T-helper 9 cell (primary cell): ENCODE data around the gene LRCH2.
"Not testable (repeated sequence)": the region's sequence is repeated elsewhere in the genome, so short reads cannot be mapped to it uniquely, and the experiment has no call there.

Experiments
- DNase-seq: peaks from one replicate; pipeline ENCODE4 v3.0.0-alpha.2; 2020
- total RNA-seq, 2 donors: gene quantifications; one replicate each; lab custom pipeline; 2026; lab: John Stamatoyannopoulos, UW

LRCH2 gene, protein sequence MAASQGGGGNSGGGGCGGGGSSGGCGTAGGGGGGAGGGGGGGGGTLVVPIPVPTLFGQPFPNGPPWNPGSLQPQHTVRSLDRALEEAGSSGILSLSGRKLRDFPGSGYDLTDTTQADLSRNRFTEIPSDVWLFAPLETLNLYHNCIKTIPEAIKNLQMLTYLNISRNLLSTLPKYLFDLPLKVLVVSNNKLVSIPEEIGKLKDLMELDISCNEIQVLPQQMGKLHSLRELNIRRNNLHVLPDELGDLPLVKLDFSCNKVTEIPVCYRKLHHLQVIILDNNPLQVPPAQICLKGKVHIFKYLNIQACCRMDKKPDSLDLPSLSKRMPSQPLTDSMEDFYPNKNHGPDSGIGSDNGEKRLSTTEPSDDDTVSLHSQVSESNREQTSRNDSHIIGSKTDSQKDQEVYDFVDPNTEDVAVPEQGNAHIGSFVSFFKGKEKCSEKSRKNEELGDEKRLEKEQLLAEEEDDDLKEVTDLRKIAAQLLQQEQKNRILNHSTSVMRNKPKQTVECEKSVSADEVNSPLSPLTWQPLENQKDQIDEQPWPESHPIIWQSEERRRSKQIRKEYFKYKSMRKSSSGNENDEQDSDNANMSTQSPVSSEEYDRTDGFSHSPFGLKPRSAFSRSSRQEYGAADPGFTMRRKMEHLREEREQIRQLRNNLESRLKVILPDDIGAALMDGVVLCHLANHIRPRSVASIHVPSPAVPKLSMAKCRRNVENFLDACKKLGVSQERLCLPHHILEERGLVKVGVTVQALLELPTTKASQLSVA
- 0 reads per million in 2 donors for total RNA-seq

DNA sequence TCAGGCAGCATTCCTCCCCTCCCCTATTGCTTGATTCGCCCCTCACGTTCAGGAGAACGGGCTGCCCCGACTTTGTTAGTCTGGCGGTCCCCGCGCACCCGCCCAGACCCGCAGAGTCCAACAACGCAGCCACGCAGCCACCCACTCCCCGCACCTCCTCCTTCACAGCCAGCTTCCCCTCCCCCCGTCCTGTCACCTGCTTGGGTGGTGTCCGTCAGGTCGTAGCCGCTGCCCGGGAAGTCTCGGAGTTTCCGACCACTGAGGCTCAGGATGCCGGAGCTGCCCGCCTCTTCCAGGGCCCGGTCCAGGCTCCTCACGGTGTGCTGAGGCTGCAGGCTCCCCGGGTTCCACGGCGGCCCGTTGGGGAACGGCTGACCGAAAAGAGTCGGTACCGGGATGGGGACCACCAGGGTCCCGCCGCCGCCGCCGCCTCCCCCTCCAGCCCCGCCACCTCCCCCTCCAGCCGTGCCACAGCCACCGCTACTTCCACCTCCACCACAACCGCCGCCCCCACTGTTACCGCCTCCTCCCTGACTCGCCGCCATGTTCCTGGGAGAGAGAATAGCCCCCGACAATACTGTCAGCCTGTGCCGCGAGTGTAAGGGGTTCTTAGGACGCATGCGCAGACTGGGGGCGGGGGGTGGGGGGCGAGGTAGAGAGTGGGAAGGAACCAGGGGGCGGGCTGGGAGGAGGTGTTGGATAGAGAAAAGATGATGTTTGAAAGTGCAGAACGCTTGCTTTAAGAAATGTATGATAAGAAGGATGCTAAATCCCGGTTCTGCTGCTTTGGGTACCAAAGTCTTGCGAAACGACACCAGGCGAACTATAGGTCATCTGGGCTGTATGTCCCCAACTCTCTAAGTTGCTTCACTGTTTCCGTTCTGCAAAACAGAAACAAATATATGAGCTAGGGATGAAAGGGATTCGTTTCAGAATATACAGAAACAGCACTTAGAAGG is at the start of gene LRCH2:
Gene LRCH2, minus strand, starts transcription at position 600 of the 959 bp plus-strand sequence. Its CDS starts 55 bp downstream, at position 545.
- no peak for DNase-seq

DNA sequence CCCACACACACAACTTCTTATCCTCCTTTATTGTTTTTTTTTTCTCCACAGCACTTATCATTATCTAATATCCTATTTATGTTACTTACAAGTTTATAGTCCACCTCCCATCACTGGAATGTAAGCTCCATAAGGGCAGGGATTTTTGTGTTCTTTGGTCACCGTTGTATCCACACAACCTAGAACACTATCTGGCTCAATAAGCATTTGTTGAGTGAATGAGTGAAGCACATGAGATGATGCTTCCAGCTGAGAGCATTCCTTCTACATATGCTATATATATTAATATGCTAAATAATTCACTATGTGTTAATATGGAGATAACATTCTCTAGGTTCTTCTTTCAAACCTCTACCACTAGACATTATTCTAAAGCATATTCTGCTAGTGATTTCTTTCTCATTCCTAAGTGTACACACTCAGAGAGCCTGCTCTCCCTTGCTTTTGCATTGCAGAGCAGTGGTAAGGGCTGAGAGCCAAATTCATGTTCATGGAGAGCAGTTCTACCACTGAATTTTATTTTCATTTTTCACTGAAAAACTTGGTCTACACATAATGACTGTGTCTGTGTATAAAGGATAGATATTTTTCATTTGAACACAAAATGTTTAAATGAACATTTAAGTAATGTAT is 35.3 kb upstream of the LRCH2 start:
- DNase-seq, result no peak

DNA sequence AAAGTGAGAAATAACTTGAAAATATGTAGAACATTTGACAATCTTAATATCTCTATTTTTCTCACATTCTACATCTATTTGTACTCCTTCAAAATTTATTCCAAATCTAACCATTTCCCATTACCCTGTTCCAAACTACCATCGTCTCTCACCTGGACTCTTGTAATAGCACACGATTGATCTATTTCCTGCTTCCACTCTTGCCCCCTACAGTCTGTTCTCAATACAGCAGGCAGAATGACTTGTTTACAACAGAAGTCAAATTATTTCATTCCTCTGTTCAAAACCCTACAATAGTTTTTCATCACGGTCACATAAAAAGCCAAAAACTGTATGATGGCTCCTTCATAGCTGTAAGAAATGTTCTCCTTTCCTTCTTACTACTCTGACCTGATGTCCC is 34.5 kb upstream of the LRCH2 start:
- no peak for DNase-seq

DNA sequence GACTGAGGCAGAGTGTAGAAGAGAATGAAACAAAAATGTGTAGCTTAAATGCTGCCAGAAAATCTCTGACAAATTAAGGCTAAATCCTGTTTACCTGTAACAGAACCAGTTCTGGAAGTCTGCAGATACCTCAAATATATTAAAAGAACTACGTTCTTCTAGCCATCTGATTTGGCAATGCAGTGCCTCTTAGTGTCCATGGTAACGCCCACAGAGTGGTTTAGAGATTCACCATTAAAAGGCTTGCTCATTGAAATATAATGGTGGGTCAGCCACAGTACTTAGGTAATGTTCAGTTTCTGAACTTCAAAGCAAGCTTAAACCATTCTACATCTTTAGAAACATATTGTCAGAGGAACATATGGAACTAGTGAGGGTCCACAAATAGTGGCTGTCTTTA is 32.4 kb upstream of the LRCH2 start:
- DNase-seq, result no peak

DNA sequence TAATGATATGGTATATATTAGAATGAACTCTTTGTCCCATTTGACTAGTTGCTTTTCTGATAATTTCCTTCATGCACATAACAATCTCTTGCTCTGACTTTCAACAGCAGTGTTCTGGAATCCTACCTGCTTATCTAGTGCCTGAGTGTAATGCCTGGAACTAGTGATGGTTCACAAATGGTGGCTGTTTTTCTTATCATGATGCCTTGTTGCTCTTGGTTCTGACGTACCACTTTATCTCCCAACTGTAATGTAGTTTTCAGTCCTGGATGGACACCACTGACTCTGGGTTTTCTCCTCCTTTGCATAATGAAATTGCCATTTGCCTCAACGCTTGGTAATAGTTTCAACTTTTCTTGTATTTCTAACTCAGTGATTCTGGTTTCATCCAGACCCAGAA is 30.1 kb upstream of the LRCH2 start:
- no peak for DNase-seq

- DNase-seq, result no peak
These were observed 27.3 kb upstream of the LRCH2 start for GRCh38 chrX:115261148-115261547.

DNA sequence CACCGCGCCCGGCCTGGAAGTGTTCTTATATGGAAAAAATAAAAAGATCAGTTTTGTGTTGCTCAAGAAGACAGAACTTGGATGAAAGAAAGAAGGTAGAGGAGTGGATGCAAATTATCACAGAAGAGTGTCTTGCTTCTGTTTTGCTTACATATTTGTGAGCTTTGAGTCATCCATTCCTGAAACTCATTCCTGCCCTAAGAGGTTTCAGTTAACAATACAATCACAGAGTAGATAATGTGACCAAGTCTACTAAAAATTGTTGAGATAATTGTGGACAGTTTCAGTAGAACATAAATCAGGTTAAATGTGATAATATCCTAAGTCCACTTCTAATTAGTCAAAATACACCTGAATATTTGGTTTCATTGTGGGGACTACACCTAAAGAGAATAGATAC is 26.4 kb upstream of the LRCH2 start:
- DNase-seq, result no peak

DNA sequence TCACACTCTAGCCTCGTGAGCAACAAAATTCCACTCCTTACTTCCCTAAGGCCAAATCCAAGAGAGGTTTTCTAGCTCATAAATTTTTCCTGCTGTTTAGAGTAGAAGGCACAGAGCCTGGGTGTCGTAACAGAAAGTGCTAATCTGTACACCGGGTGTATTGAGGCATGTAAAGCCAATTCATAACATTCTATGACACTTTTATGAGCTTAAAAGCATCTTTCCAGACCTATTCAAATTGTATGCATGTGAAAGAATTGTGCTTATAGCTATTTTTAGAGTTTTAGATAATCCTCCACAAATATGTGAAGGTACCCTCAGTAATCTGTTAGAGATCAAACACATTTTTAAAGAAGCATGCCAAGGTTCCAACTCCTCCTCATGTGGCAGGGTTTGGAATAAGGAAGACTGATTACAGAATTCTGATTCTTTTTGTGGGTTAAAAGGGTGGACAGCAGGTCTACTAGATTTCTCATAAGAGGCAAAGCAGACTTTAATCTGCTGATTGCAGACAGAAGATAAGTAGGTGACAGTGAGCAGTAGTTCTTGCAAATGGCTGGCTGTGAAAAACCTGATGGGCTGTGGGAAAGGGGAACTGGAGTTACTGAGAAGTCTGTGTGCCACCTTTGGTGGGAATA is 25.5 kb upstream of the LRCH2 start:
- no peak for DNase-seq

- DNase-seq, result no peak
These were observed 23.8 kb upstream of the LRCH2 start for GRCh38 chrX:115257711-115258110.

- no peak for DNase-seq
These were observed 21.1 kb upstream of the LRCH2 start for GRCh38 chrX:115255003-115255402.

DNA sequence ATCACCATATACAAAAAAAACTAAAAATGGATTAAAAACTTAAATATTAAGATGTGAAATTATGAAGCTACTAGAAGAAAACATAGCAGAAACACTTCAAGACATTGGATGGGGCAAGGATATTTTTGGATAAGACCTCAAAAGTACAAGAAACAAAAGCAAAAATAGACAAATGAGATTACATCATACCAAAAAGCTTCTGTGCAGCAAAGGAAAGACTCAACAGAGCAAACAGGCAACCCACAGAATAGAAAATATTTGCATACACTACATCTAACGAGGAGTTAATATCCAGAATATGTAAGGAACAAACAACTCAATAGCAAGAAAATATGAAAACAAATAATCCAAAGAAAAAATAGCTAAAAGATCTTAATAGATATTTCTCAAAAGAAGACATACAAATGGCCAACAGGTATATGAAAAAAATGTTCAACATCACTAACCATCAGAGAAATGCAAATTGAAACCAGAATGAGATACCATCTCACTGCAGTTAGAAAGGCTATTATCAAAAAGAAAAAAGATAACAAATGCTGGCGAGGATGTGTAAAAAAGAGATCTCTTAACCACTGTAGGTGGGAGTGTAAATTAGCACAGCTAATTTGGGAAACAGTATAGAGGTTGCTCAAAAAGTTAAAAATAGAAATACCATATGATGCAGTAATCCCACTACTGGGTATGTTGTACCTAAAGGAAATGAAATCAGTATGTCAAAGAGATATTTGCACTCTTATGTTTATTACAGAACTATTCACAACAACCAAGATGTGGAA is 17.8 kb upstream of the LRCH2 start:
- DNase-seq, result no peak

- no peak for DNase-seq
These were observed 3.2 kb upstream of the LRCH2 start for GRCh38 chrX:115237056-115237455.

DNA sequence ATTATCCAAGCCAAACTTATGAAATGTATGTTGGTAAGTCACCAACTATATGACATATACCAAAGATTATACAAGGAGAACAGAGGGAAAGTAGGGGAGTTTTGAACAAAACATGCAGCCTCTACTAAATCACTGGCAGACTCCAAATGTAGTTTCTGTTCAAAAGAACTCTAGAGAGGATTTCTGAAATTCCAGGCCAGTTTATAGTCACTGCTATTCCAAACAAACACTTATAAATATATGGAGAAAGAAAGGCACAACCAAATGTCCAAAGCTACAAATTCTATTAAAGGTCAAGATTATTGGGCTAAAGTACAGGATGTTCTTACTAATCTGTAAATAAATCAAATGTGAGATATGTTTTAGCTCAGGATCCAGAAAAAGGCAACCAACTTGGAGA is 2.7 kb upstream of the LRCH2 start:
- no peak for DNase-seq

- DNase-seq, result no peak
These were observed 565 bp upstream of the LRCH2 start for GRCh38 chrX:115234461-115234860.

DNA sequence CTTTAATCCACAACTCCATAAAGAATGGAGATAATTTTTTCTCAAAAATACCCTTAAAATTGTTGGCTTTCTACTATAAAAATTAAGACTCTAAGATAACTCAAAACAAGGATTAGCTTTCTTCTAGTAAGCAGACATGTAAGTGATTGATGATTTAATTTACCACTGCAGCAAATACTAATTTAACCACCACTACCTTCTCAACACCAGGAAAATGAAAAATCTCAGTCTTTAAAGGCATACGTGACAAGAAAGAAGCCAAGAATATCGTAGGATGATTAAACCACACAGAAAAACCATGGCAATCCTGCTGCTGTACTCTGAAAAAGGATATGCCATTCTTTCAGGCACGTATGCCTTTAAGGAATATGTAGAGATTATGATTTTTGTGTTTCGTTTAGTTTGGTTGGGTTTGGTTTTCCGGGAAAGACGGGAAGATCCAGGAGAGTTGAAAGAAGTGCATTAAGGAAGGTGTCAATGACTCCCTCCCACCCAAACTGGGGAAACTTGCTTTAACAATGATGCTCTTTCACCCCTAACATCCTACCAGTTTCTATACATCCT is 881 bp downstream of the LRCH2 start:
- no peak for DNase-seq

GRCh38 chrX:115229337-115230003 is 4.4 kb downstream of the LRCH2 start:
- DNase-seq, result no peak

GRCh38 chrX:115226929-115227328 is 7.0 kb downstream of the LRCH2 start:
- no peak for DNase-seq

- DNase-seq, result not testable (repeated sequence)
These were observed 16.6 kb downstream of the LRCH2 start for GRCh38 chrX:115217346-115217745.

DNA sequence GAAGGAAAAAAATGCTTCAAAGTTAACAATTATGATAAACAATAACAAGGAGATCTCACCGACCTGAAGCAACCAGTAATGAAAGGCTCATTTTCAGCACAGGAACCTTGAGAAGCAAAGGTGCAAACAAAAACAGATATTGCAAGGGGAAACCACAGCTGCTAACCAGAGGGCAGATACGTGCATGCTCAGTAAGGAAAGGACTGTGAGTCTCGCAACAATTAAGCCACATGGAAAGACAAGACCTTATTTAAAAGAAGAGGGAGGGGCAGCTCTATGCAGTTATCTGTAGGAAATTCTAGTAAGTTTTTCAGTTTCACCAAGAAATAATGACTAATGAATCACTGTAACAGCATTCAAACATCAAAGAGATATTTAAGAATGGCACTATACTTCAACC is 19.3 kb downstream of the LRCH2 start:
- DNase-seq, result no peak

GRCh38 chrX:115214151-115214550 is 19.7 kb downstream of the LRCH2 start:
- DNase-seq, result no peak
